HEK293 (cell line): ENCODE results near the gene ABHD17B.
A peak's percentile ranks its signal among the peaks of the same experiment; 100 is the strongest.

ENCODE experiments used
- CTCF ChIA-PET: fragments of 350-600 bp; formaldehyde crosslinking; extraction: SDS; loops from one replicate; lab custom pipeline; 2021; ENCODE audit warnings: antibody characterized with exemption; lab: Yijun Ruan, JAX
- POLR2A ChIA-PET: fragments of 300-600 bp; formaldehyde crosslinking; extraction: SDS; loops from one replicate; lab custom pipeline; 2020; ENCODE audit warnings: antibody characterized with exemption, inconsistent platforms; lab: Yijun Ruan, JAX
- H3K27ac ChIP-seq: fragments of 200-500 bp; sonication (Bioruptor generic); 2 replicates; pipeline ENCODE4 v1.5.1; 2014; ENCODE audit warnings: low read depth, low read length, control low read depth, inconsistent platforms; ENCODE audit errors: extremely low read depth
- H3K36me3 ChIP-seq, 2 experiments: fragments of 200-500 bp in 1 of 2; sonication (Bioruptor generic) in 1 of 2; 1 replicate in 1 of 2; 2 replicates in 1 of 2; pipeline ENCODE4 v1.5.1; 2014 to 2017; ENCODE audit warnings: inconsistent platforms in 2 of 2, low read length in 2 of 2; ENCODE audit not compliant: control insufficient read depth in 2 of 2, insufficient read depth in 1 of 2
- H3K4me1 ChIP-seq: fragments of 200-500 bp; sonication (Bioruptor generic); 2 replicates; pipeline ENCODE4 v1.5.1; 2014; ENCODE audit warnings: mild to moderate bottlenecking, low read length, inconsistent platforms; ENCODE audit not compliant: control insufficient read depth, insufficient read depth
- H3K4me3 ChIP-seq: 2 replicates; pipeline ENCODE4 v1.5.1; 2011; ENCODE audit warnings: low read depth, mild to moderate bottlenecking, control low read depth, low read length, moderate library complexity
- H3K9me3 ChIP-seq: fragments of 200-500 bp; sonication (Bioruptor generic); 2 replicates; pipeline ENCODE4 v1.5.1; 2014; ENCODE audit warnings: low read depth, low read length, inconsistent platforms; ENCODE audit not compliant: control insufficient read depth, insufficient read depth
- INSM2 ChIP-seq: fragments of 450-650 bp; formaldehyde crosslinking; IDR thresholded peaks from 2 replicates; pipeline ENCODE4 v1.5.1; 2016; ENCODE audit warnings: missing biosample characterization, missing genetic modification characterization
- KLF1 ChIP-seq: fragments of 450-650 bp; formaldehyde crosslinking; IDR thresholded peaks from 2 replicates; pipeline ENCODE4 v1.5.1; 2016; ENCODE audit warnings: missing biosample characterization, missing genetic modification characterization
- KLF7 ChIP-seq: fragments of 450-650 bp; formaldehyde crosslinking; IDR thresholded peaks from 2 replicates; pipeline ENCODE4 v1.5.1; 2016; ENCODE audit warnings: missing biosample characterization, missing genetic modification characterization, borderline replicate concordance
- PBX3 ChIP-seq: sonication (generic); formaldehyde crosslinking; IDR thresholded peaks from 2 replicates; pipeline ENCODE4 v1.8.1; 2022; ENCODE audit warnings: mild to moderate bottlenecking, moderate library complexity, missing genetic modification reagents
- WT1 ChIP-seq: fragments of 450-650 bp; formaldehyde crosslinking; IDR thresholded peaks from 2 replicates; pipeline ENCODE4 v1.5.1; 2016; ENCODE audit warnings: missing biosample characterization, missing genetic modification characterization
- ZBTB20 ChIP-seq: fragments of 450-650 bp; formaldehyde crosslinking; IDR thresholded peaks from 2 replicates; pipeline ENCODE4 v1.5.1; 2016; ENCODE audit warnings: missing biosample characterization, missing genetic modification characterization
- ZBTB26 ChIP-seq: fragments of 450-650 bp; formaldehyde crosslinking; optimal IDR thresholded peaks from 2 replicates; pipeline ENCODE3; 2016; ENCODE audit warnings: missing biosample characterization, mild to moderate bottlenecking, missing genetic modification characterization
- ZBTB49 ChIP-seq: fragments of 450-650 bp; formaldehyde crosslinking; IDR thresholded peaks from 2 replicates; pipeline ENCODE4 v1.5.1; 2016; ENCODE audit warnings: missing biosample characterization, missing genetic modification characterization, low read depth
- ZBTB8A ChIP-seq: fragments of 450-650 bp; formaldehyde crosslinking; IDR thresholded peaks from 2 replicates; pipeline ENCODE4 v1.5.1; 2016; ENCODE audit warnings: missing biosample characterization, missing genetic modification characterization
- ZNF2 ChIP-seq: fragments of 450-650 bp; formaldehyde crosslinking; IDR thresholded peaks from 2 replicates; pipeline ENCODE4 v1.5.1; 2016; ENCODE audit warnings: missing biosample characterization, missing genetic modification characterization
- ZNF23 ChIP-seq: fragments of 450-650 bp; formaldehyde crosslinking; IDR thresholded peaks from 2 replicates; pipeline ENCODE4 v1.5.1; 2016; ENCODE audit warnings: missing biosample characterization, missing genetic modification characterization, borderline replicate concordance
- ZNF280D ChIP-seq: fragments of 450-650 bp; formaldehyde crosslinking; IDR thresholded peaks from 2 replicates; pipeline ENCODE4 v1.5.1; 2016; ENCODE audit warnings: missing biosample characterization, missing genetic modification characterization
- ZNF335 ChIP-seq: fragments of 450-650 bp; formaldehyde crosslinking; conservative IDR thresholded peaks from 2 replicates; pipeline ENCODE4 v1.5.1; 2016; ENCODE audit warnings: missing biosample characterization, missing genetic modification characterization
- ZNF341 ChIP-seq: fragments of 450-650 bp; formaldehyde crosslinking; IDR thresholded peaks from 2 replicates; pipeline ENCODE4; 2016; ENCODE audit warnings: low read depth, missing biosample characterization, missing genetic modification characterization
- ZNF48 ChIP-seq: fragments of 450-650 bp; formaldehyde crosslinking; IDR thresholded peaks from 2 replicates; pipeline ENCODE4 v1.5.1; 2016; ENCODE audit warnings: missing biosample characterization, missing genetic modification characterization
- ZNF529 ChIP-seq: fragments of 450-650 bp; formaldehyde crosslinking; IDR thresholded peaks from 2 replicates; pipeline ENCODE4 v1.5.1; 2017; ENCODE audit warnings: missing genetic modification characterization, missing biosample characterization; ENCODE audit not compliant: insufficient replicate concordance
- ZNF530 ChIP-seq: fragments of 450-650 bp; formaldehyde crosslinking; IDR thresholded peaks from 2 replicates; pipeline ENCODE4 v1.5.1; 2016; ENCODE audit warnings: low read depth, missing biosample characterization, missing genetic modification characterization
- ZNF660 ChIP-seq: fragments of 450-650 bp; IDR thresholded peaks from 2 replicates; pipeline ENCODE4 v1.5.1; 2018; ENCODE audit warnings: missing biosample characterization, mild to moderate bottlenecking, missing genetic modification characterization
- ZNF692 ChIP-seq: fragments of 450-650 bp; formaldehyde crosslinking; IDR thresholded peaks from 2 replicates; pipeline ENCODE4 v1.5.1; 2016; ENCODE audit warnings: missing biosample characterization, missing genetic modification characterization
- ZXDB ChIP-seq: fragments of 450-650 bp; formaldehyde crosslinking; IDR thresholded peaks from 2 replicates; pipeline ENCODE4 v1.5.1; 2016; ENCODE audit warnings: missing biosample characterization, missing genetic modification characterization

Gene ABHD17B

GRCh38 chr9:71910650-71911060 is 338 bp downstream of the ABHD17B start:
- H3K27ac ChIP-seq, result peak overlapping the region; percentile 90
- peak overlapping the region; percentile 97 for H3K4me3 ChIP-seq
- POLR2A ChIA-PET, result interaction anchor here (0.7 to 1.8 kb wide), 26 partner anchors 9 to 957 kb away, joined by 3 to 18 read pairs (median 4); no protein-coding TSS in a partner anchor
- CTCF ChIA-PET, result interaction anchor here (0.6 to 3.2 kb wide), 3 partner anchors 21 to 115 kb away, joined by 3 to 19 read pairs (median 4); no protein-coding TSS in a partner anchor
- TF ChIP-seq ZBTB8A (tag by site-specific recombination) (0 out of 2 replicates have a peak, but pooled peaks have one; percentile 9), WT1 (tag by site-specific recombination) (no peak), ZNF48 (tag by site-specific recombination) (no peak), ZNF2 (no peak), KLF1 (no peak), KLF7 (no peak), ZBTB20 (tag by site-specific recombination) (peak; percentile 45; the same call in 1 of the 2 replicates), ZBTB49 (no peak), ZNF660 (0 out of 2 replicates have a peak, but pooled peaks have one; percentile 37), ZNF341 (0 out of 2 replicates have a peak, but pooled peaks have one; percentile 11), ZNF335 (tag by site-specific recombination) (0 out of 2 replicates have a peak, but pooled peaks have one; percentile 10), ZBTB26 (tag by site-specific recombination) (peak; percentile 66), PBX3 (CRISPR knock-in tag) (0 out of 2 replicates have a peak, but pooled peaks have one; percentile 11), ZNF280D (tag by site-specific recombination) (no peak), INSM2 (tag by site-specific recombination) (no peak), ZXDB (tag by site-specific recombination) (0 out of 2 replicates have a peak, but pooled peaks have one; percentile 0), ZNF23 (tag by site-specific recombination) (no peak), ZNF692 (0 out of 2 replicates have a peak, but pooled peaks have one; percentile 41), ZNF529 (tag by site-specific recombination) (no peak), ZNF530 (tag by site-specific recombination) (no peak)
- no peaks in the 10 kb centered on the region; the same call in 1 of the 2 replicates for H3K4me1 ChIP-seq
- H3K36me3 ChIP-seq, result no peaks in the 10 kb centered on the region
- no peaks in the 10 kb centered on the region for H3K9me3 ChIP-seq
